SU-DHL-6 (cell line): ENCODE measurements around the gene COL23A1.

Experiments
- EZH2phosphoT487 ChIP-seq: fragments of 200-600 bp; sonication (generic), shearing (Covaris generic); conservative IDR thresholded peaks from 2 replicates; pipeline ENCODE4 v1.6.1; 2018; ENCODE audit warnings: mild to moderate bottlenecking, antibody characterized with exemption, low read length, moderate library complexity, mixed read lengths
- TF ChIP-seq, protein P1 (sequence below): fragments of 200-600 bp; sonication (generic); IDR thresholded peaks from one replicate; pipeline ENCODE4 v1.5.1; 2017; ENCODE audit warnings: antibody characterized with exemption, mild to moderate bottlenecking, low read length, moderate library complexity; ENCODE audit not compliant: insufficient read depth, poor library complexity, severe bottlenecking

DNA sequence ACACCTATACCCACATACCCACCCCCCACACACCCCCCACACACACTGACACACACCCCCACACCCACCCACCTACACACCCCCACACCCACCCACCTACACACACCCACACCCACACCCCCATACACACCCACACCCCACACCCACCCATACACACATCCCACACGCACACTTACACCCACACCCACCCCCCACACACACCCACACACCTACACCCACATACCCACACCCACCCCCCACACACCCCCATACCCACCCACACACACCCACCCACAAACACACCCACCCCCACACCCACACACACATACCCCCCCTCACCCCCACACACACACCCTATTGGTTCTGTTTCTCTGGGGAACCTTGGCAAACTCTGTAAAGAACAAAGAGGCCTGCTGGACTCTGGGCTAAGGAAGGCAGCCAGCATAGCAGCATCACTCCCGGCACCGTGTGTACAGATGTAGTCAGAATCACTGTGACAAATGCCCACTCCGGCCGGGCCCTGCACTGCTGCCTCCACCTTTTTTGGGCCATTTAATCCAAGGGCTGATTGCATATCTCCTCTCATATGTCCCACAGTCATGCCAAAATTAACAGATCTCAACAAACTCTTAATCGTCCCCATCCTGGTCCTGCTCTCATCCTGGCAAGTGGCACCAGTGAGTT is 42.3 kb downstream of the COL23A1 start:
- TF ChIP-seq EZH2phosphoT487 = no peak
- TF ChIP-seq, protein P1, sequence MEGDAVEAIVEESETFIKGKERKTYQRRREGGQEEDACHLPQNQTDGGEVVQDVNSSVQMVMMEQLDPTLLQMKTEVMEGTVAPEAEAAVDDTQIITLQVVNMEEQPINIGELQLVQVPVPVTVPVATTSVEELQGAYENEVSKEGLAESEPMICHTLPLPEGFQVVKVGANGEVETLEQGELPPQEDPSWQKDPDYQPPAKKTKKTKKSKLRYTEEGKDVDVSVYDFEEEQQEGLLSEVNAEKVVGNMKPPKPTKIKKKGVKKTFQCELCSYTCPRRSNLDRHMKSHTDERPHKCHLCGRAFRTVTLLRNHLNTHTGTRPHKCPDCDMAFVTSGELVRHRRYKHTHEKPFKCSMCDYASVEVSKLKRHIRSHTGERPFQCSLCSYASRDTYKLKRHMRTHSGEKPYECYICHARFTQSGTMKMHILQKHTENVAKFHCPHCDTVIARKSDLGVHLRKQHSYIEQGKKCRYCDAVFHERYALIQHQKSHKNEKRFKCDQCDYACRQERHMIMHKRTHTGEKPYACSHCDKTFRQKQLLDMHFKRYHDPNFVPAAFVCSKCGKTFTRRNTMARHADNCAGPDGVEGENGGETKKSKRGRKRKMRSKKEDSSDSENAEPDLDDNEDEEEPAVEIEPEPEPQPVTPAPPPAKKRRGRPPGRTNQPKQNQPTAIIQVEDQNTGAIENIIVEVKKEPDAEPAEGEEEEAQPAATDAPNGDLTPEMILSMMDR = no peak
